Fibroblast of lung (primary cell): ENCODE data around the gene GINS3.

Experiments
- EZH2 ChIP-seq: IDR thresholded peaks from 2 replicates; pipeline ENCODE4 v1.5.1; 2012; ENCODE audit warnings: low read length, control low read depth, mild to moderate bottlenecking; ENCODE audit errors: missing control alignments
- TF ChIP-seq, protein P1 (sequence below), 2 donors: IDR thresholded peaks in 1 of 2; conservative IDR thresholded peaks in 1 of 2; 1 replicate in 1 of 2; 2 replicates in 1 of 2; pipeline ENCODE4 v1.5.1; 2011 to 2012; ENCODE audit warnings: low read length in 2 of 2, control low read depth in 1 of 2, inconsistent platforms in 1 of 2, low read depth in 1 of 2, mild to moderate bottlenecking in 1 of 2

DNA sequence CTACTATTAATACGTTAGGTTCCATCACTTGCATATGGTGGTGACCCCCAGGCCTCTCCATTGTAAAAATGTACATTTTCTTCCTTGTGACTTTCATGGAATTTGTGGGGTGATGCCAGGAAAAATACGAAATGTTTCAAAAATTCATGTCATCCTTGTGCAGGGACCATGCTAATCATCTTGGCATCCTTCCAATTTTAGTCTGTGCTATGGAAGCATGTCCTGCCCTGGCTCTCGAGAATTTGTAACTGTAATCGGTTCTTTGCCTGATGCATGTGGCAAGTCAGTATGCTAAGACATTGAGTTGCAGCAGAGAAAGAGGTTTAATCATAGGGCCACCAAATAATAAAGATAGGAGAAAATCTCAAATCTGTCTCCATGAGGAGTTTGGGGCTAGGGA is 14.3 kb upstream of the GINS3 start:
- no peak for TF ChIP-seq EZH2
- TF ChIP-seq, protein P1, sequence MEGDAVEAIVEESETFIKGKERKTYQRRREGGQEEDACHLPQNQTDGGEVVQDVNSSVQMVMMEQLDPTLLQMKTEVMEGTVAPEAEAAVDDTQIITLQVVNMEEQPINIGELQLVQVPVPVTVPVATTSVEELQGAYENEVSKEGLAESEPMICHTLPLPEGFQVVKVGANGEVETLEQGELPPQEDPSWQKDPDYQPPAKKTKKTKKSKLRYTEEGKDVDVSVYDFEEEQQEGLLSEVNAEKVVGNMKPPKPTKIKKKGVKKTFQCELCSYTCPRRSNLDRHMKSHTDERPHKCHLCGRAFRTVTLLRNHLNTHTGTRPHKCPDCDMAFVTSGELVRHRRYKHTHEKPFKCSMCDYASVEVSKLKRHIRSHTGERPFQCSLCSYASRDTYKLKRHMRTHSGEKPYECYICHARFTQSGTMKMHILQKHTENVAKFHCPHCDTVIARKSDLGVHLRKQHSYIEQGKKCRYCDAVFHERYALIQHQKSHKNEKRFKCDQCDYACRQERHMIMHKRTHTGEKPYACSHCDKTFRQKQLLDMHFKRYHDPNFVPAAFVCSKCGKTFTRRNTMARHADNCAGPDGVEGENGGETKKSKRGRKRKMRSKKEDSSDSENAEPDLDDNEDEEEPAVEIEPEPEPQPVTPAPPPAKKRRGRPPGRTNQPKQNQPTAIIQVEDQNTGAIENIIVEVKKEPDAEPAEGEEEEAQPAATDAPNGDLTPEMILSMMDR (conservative IDR thresholded peaks at IDR 0.05 in 1 of 2, IDR thresholded peaks at IDR 0.05 in 1 of 2; ENCODE audit: low read depth in 1 of 2, low read length in 2 of 2): no peak
